OCI-LY3 (cell line): ENCODE data around the gene ATP5F1B.

Source experiments
- EZH2phosphoT487 ChIP-seq: fragments of 200-600 bp; shearing (Covaris generic); IDR thresholded peaks from 2 replicates; pipeline ENCODE4 v1.6.1; 2018; ENCODE audit warnings: antibody characterized with exemption, mixed run types, low read depth
- TF ChIP-seq, protein P1 (sequence below): fragments of 200-600, 300-600 bp; sonication (generic); IDR thresholded peaks from 2 replicates; pipeline ENCODE4 v1.5.1; 2014; ENCODE audit warnings: antibody characterized with exemption, low read length, low read depth

DNA sequence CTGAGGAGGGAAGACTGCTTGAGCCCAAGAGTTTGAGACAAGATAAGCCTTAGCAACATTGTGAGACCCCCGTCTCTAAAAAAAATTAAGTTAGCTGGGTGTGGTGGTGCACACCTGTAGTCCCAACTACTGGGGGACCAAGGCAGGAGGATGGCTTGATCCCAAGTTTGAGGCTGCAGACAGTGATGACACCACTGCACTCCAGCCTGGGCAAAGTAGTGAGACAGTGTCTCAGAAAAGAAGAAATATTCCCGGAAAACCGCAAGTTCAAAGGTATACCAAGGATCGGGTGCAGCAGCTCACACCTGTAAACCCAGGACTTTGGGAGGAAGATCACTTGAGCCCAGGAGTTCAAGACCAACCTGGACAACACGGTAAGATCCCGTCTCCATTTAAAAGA, 36.5 kb upstream of the ATP5F1B start:
- TF ChIP-seq, protein P1, sequence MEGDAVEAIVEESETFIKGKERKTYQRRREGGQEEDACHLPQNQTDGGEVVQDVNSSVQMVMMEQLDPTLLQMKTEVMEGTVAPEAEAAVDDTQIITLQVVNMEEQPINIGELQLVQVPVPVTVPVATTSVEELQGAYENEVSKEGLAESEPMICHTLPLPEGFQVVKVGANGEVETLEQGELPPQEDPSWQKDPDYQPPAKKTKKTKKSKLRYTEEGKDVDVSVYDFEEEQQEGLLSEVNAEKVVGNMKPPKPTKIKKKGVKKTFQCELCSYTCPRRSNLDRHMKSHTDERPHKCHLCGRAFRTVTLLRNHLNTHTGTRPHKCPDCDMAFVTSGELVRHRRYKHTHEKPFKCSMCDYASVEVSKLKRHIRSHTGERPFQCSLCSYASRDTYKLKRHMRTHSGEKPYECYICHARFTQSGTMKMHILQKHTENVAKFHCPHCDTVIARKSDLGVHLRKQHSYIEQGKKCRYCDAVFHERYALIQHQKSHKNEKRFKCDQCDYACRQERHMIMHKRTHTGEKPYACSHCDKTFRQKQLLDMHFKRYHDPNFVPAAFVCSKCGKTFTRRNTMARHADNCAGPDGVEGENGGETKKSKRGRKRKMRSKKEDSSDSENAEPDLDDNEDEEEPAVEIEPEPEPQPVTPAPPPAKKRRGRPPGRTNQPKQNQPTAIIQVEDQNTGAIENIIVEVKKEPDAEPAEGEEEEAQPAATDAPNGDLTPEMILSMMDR, result no peak
- no peak for TF ChIP-seq EZH2phosphoT487
